Activated CD8-positive, alpha-beta T cell treated with anti-CD3 and anti-CD28 coated beads for 36 hours (primary cell): ENCODE measurements around the gene NR1I3. TPM values are rescaled to one million over a fixed set of nuclear protein-coding genes. Genes with fewer than 3 reads are reported as not detected.

ENCODE experiments used
- ATAC-seq: fragments of 200-7000 bp; cut with Tn5 transposase; one replicate; pipeline ENCODE4 v1.10.0; 2021; ENCODE audit warnings: mild to moderate bottlenecking, moderate library complexity
- CTCF ChIA-PET: fragments of 350-600 bp; sonication (Branson Sonifier 250); formaldehyde crosslinking; loops from one replicate; lab custom pipeline; 2021; ENCODE audit warnings: antibody characterized with exemption; lab: Charles Lee
- POLR2A ChIA-PET: fragments of 350-600 bp; sonication (Branson Sonifier 250); formaldehyde crosslinking; loops from one replicate; lab custom pipeline; 2021; ENCODE audit warnings: antibody characterized with exemption; lab: Charles Lee
- DNase-seq: peaks from one replicate; pipeline ENCODE4 v3.0.0-alpha.2; 2020
- H3K27ac Mint-ChIP-seq: one replicate; pipeline ENCODE4 v1.8.0; 2021; ENCODE audit warnings: mild to moderate bottlenecking, mixed read lengths
- H3K27me3 Mint-ChIP-seq: one replicate; pipeline ENCODE4 v1.8.0; 2021; ENCODE audit warnings: mixed read lengths
- H3K36me3 Mint-ChIP-seq: one replicate; pipeline ENCODE4 v1.8.0; 2021; ENCODE audit warnings: low read depth, mixed read lengths
- H3K4me1 Mint-ChIP-seq: one replicate; pipeline ENCODE4 v1.8.0; 2021; ENCODE audit warnings: low read depth, mixed read lengths
- H3K4me3 Mint-ChIP-seq: one replicate; pipeline ENCODE4 v1.8.0; 2021; ENCODE audit warnings: mild to moderate bottlenecking, moderate library complexity, mixed read lengths
- H3K9me3 Mint-ChIP-seq: one replicate; pipeline ENCODE4 v1.8.0; 2021; ENCODE audit warnings: mixed read lengths
- intact Hi-C: fragments of 100-400 bp; cut with micrococcal nuclease; formaldehyde crosslinking; loops from one replicate; pipeline ENCODE4 v1.10.0; 2022
- total RNA-seq, 2 experiments: library from RNA; stranded (reverse); gene quantifications; one replicate each; pipeline ENCODE4 v1.2.3, GENCODE V29; 2021
- TF ChIP-seq, protein P1 (sequence below): fragments of 200-600 bp; IDR thresholded peaks from one replicate; pipeline ENCODE4 v1.8.0; 2022; ENCODE audit warnings: antibody characterized with exemption, mild to moderate bottlenecking

NR1I3 gene
- total RNA-seq, 2 experiments from 2014 or later: not detected

DNA sequence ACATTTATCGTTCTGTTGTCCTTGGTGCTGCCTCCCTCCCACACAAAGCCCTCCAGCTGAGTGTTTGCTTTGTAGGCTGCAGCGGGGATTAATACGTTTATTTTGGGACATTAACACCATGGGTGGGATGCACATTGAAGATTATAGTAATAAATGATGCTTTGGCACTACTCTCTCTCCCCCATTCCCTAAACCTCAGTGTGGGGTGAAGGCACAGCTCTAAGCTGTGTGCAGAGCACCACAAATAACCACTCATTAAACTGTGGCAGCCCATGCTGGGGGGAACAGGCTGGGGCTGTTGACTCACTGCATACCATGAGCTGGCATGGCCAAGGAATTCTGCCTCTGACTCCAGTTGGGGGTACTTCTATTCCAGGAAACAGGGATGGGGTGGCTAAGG is 28.2 kb upstream of the NR1I3 start:
- POLR2A ChIA-PET: interaction anchor here (0.6 kb wide), 1 partner anchor 78 kb away, joined by 5 read pairs; no protein-coding TSS in a partner anchor
- Mint-ChIP-seq H3K27ac (no peak overlapping the region), H3K4me3 (no peak overlapping the region), H3K36me3 (no peaks in the 10 kb centered on the region), H3K4me1 (no peaks in the 10 kb centered on the region), H3K9me3 (no peaks in the 10 kb centered on the region), H3K27me3 (peaks cover 15% of the 10 kb centered on the region)
- no peak for DNase-seq
- no peak for ATAC-seq
- TF ChIP-seq, protein P1, sequence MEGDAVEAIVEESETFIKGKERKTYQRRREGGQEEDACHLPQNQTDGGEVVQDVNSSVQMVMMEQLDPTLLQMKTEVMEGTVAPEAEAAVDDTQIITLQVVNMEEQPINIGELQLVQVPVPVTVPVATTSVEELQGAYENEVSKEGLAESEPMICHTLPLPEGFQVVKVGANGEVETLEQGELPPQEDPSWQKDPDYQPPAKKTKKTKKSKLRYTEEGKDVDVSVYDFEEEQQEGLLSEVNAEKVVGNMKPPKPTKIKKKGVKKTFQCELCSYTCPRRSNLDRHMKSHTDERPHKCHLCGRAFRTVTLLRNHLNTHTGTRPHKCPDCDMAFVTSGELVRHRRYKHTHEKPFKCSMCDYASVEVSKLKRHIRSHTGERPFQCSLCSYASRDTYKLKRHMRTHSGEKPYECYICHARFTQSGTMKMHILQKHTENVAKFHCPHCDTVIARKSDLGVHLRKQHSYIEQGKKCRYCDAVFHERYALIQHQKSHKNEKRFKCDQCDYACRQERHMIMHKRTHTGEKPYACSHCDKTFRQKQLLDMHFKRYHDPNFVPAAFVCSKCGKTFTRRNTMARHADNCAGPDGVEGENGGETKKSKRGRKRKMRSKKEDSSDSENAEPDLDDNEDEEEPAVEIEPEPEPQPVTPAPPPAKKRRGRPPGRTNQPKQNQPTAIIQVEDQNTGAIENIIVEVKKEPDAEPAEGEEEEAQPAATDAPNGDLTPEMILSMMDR: no peak
- CTCF ChIA-PET: interaction anchor here (1.3 to 1.7 kb wide), 2 partner anchors 25 to 116 kb away, joined by 3 to 7 read pairs; no protein-coding TSS in a partner anchor
- intact Hi-C loops: no loop called here

DNA sequence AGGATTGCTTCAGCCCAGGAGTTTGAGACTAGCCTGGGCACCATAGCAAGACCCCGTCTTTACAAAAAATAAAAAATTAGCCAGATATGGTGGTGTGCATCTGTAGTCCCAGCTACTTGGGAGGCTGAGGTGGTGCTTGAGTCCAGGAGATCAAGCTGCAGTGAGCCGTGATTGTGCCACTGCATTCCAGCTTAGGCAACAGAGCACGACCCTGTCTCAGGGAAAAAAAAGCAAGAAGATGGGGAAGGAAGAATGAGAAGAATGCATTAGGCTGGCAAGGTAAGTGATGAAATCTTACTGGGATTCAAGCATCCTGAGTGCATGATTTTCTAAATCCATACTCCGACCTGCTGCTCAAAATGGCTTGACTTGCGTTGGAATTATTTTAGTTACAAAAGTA is 27.3 kb upstream of the NR1I3 start:
- H3K27me3 Mint-ChIP-seq: peaks cover 20% of the 10 kb centered on the region
- DNase-seq (no peak), ATAC-seq (no peak)
- CTCF ChIA-PET: interaction anchor here (1.7 kb wide), 1 partner anchor 26 kb away, joined by 7 read pairs; no protein-coding TSS in a partner anchor
- intact Hi-C loops: no loop called here
- no peaks in the 10 kb centered on the region for H3K4me1 Mint-ChIP-seq
- H3K4me3 Mint-ChIP-seq: no peak overlapping the region
- H3K36me3 Mint-ChIP-seq: no peaks in the 10 kb centered on the region
- H3K9me3 Mint-ChIP-seq: no peaks in the 10 kb centered on the region
- no peak overlapping the region for H3K27ac Mint-ChIP-seq
- TF ChIP-seq, protein P1: no peak
- POLR2A ChIA-PET: interaction anchor here (0.6 to 1.8 kb wide), 2 partner anchors 16 to 79 kb away, joined by 5 read pairs; no protein-coding TSS in a partner anchor

DNA sequence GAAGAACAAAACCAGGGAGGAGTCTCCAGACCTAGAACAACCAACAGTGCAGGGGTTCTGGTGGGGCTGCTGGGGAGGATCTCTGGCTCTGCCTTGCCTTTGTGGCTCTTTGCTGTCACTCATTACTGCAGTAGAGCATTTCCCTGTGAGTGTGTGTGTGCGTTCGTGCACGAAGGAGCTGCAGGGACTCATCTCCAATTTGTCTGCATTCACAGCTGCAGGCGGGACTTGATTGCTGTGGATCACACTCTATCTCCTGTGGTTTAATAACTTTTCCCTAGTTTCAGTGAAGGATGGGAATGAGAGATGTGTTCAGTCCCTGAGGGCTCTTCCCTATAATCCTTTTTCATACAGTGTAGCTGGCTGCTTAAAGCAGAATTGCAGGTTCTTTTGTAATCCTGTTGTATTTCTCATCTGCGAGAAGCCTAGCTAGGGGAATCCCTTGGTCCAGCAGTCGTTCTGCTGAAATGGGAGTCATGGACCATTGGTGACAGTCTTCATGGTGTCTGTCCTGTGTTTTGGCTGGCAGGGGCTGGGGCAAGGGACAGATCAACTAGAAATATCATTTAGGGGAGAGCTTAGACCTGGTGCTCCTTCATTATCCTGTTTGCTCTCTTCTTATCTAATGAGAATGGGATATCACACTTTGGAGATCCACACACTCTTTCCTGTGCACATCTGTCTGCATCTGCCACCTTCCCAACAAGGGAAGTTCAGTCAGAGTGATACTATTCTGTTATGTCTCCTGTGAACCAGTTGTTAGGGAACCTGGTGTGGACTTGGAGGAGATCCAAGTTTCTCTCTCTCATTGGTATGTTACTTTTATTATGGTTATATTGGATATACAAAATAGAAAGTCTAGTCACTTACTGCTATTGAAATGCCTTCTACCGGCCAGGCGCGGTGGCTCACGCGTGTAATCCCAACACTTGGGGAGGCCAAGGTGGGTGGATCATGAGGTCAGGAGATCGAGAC is 23.5 kb upstream of the NR1I3 start:
- CTCF ChIA-PET: interaction anchor here (1.3 to 1.6 kb wide), 2 partner anchors 30 to 35 kb away, joined by 3 to 6 read pairs; no protein-coding TSS in a partner anchor
- H3K9me3 Mint-ChIP-seq: peaks cover 13% of the 10 kb centered on the region
- H3K27me3 Mint-ChIP-seq: peaks cover 48% of the 10 kb centered on the region
- peaks cover 14% of the 10 kb centered on the region for H3K36me3 Mint-ChIP-seq
- intact Hi-C loops: no loop called here
- ATAC-seq (no peak), DNase-seq (no peak)
- H3K27ac Mint-ChIP-seq: no peak overlapping the region
- no peak overlapping the region for H3K4me3 Mint-ChIP-seq
- TF ChIP-seq, protein P1: no peak
- POLR2A ChIA-PET: interaction anchor here (0.7 to 1.1 kb wide), 2 partner anchors 29 to 36 kb away, joined by 3 read pairs; partner anchors contain the start of gene TOMM40L
- peaks cover 8% of the 10 kb centered on the region for H3K4me1 Mint-ChIP-seq

DNA sequence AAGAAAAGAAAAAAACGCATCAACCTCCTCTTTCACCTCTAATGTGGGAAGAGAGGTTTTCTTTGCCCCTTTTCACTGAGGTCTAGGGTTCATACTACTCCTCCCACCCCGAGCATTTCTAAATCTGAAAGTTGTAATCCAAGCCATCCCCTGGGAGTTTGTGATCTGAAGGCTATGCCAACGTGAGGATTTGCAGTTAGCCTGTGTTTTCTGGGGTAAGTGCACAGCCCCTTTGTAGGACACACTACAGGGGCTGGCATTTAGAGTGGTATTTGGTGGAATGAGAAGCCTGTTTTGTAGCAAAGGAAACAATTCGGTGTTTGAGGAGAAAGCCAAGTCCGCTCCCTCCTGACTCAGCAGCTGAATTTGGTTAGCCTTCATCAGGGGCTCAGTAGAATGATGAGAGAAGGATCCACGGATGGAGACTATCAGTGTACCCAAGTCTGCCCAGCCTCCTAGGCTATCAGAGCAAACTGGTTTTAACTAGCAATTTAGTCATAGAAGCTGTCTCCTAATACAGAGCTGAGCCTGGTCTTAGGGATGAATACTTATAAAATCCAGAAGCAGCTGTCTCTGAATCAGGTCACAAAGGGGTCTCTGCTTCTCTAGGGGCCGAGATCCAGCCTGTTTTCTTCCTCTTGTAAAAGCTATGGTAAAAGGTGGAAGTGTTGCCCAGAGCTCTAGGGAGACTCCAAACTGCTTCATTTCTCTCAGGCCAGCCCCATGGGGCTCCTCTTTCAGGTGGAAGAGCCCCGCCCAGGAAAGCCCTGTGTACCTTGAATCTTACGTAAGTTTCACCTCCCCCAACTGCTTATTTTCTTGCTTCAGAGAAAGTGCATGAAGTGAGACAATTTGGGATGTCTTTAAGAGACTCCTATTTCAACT is 22.6 kb upstream of the NR1I3 start:
- CTCF ChIA-PET: interaction anchor here (1.1 to 1.6 kb wide), 5 partner anchors 31 to 122 kb away, joined by 3 to 6 read pairs (median 3); no protein-coding TSS in a partner anchor
- no peak for ATAC-seq
- DNase-seq: no peak
- TF ChIP-seq, protein P1: no peak
- H3K9me3 Mint-ChIP-seq: peaks cover 13% of the 10 kb centered on the region
- peaks cover 8% of the 10 kb centered on the region for H3K4me1 Mint-ChIP-seq
- intact Hi-C loops: no loop called here
- no peak overlapping the region for H3K27ac Mint-ChIP-seq
- peaks cover 50% of the 10 kb centered on the region for H3K27me3 Mint-ChIP-seq
- POLR2A ChIA-PET: interaction anchor here (1.1 kb wide), 2 partner anchors 24 to 35 kb away, joined by 3 to 4 read pairs; partner anchors contain the start of gene TOMM40L
- H3K4me3 Mint-ChIP-seq: no peak overlapping the region
- H3K36me3 Mint-ChIP-seq: peaks cover 14% of the 10 kb centered on the region
